Caki2 (cell line): ENCODE measurements around the gene HOXD12. TPM values are rescaled to one million over a fixed set of nuclear protein-coding genes. Genes with fewer than 3 reads are reported as not detected.

Experiments
- DNase-seq: peaks from one replicate; pipeline ENCODE4 v3.0.0-alpha.2; 2015; ENCODE audit warnings: low read depth
- in situ Hi-C: cut with HindIII; loops from 2 replicates; pipeline ENCODE4 v1.10.0; 2016; ENCODE audit warnings: low sequenced_read_pairs, low pct_unique_long_range_greater_than_20kb, mixed read lengths
- total RNA-seq: library from RNA; depleted of rRNA; stranded (reverse); fragments of >200 nt; shearing (Covaris generic); gene quantifications from 2 replicates; pipeline ENCODE4 v1.2.3, GENCODE V29; 2014; ENCODE audit warnings: low replicate concordance; rRNA removed

Gene HOXD12, protein sequence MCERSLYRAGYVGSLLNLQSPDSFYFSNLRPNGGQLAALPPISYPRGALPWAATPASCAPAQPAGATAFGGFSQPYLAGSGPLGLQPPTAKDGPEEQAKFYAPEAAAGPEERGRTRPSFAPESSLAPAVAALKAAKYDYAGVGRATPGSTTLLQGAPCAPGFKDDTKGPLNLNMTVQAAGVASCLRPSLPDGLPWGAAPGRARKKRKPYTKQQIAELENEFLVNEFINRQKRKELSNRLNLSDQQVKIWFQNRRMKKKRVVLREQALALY
- total RNA-seq = not detected in 2 replicates

DNA sequence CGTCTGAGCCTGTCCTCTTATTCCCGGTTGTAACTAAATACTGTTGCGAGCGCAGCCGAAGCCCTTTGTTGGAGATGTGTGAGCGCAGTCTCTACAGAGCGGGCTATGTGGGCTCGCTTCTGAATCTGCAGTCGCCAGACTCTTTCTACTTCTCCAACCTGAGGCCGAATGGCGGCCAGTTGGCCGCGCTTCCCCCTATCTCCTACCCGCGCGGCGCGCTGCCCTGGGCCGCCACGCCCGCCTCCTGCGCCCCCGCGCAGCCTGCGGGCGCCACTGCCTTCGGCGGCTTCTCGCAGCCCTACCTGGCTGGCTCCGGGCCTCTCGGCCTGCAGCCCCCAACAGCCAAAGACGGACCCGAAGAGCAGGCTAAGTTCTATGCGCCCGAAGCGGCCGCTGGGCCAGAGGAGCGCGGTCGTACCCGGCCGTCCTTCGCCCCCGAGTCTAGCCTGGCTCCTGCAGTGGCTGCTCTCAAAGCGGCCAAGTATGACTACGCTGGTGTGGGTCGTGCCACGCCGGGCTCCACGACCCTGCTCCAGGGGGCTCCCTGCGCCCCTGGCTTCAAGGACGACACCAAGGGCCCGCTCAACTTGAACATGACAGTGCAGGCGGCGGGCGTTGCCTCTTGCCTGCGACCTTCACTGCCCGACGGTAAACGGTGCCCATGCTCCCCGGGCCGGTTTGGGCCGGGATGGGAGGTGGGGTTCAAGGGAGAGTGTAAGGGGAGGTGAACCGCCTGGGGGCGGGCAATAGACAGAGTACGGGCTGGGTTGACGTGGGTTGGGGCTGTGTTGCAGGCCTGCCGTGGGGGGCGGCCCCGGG is at the start of gene HOXD12:
Gene HOXD12 (plus strand): TSS at position 68 of the 819 bp plus-strand sequence. CDS start 7 bp downstream, at position 75.
- DNase-seq = no peak
- in situ Hi-C loops = no loop called here

DNA sequence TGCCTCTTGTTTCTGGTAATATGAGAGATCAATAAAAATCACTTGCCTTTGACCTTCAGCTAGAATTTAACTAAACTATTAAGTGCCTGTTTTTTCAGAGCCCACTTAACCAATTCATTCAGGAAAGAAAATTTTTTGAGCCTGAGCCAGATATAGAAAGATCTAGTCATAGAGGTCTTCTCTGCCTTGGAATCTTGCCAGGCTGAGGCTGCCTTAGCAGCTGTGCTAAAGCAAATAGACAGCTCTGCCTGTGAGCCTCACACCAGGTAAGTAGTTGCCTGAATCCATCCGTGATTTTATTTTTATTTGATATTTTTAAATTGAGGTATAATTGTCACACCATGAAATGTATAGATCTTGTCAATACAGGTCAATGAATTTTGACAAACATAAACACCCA is 43.2 kb upstream of the HOXD12 start:
- in situ Hi-C loops = no loop called here
- DNase-seq = no peak

DNA sequence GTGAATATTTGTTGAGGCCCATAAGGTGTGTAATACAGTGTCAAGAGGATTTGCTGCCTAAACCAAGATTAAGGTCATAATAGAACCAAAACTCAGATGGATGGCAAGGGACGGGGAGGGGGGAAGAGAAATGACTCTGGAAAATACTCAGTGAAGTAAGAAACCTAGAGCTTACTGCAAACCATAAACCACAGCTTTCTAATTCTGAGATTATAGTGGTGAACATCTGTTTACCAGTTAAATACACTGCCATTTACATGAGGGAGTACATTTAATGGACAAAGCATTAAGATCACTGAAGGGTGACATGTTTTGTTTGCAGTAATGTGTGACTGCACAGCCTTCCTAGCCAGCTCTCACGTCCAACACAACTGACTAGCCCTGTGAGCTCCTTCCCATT is 35.6 kb upstream of the HOXD12 start:
- in situ Hi-C loops = no loop called here
- peak; percentile 17 for DNase-seq

DNA sequence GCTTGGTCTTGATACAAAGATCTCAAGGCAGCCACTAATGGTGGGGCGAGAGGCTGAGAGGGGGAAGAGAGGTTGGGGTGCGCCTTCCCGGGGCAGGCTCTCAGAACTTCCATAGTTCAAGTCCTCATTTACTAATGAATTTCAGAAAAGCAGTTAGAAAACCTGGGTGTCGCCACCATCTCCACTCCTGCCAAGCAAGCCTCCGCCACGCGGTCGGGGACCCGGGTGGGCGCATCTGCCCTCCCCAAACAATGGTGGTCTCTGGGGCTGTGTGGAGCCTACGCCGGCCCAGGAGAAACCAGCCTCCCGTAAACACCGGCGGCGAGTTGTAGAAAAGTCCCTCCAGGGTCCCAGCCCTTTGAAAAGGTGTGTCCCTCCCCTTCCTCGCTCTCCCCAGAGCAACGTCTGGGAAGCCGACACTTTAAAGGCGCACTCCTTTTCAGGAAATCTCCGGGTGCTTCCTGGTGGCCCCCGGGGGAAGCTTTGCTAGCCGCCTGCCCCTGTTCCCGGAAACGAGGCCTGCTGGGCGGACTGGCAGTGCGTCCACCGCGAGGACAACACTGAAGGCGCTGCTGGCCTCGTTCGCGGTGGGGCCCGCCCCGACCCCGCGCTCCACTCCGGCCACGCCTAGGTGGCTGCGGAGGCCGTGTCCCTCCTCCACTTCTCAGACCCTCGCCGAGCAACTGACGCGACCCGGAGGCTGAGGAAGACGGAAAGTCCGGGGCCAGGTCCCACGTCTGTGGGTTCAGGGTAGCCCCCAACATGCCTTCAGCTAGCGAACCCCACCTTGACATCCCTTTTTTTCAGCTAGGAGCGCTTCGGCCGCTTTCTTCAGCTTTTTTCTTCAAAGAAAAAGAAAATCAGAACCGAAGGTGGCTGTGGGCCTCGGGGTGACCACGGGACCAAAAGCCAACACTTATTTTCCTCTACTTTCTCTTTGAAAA is 32.7 kb upstream of the HOXD12 start:
- no peak for DNase-seq
- in situ Hi-C loops = no loop called here

DNA sequence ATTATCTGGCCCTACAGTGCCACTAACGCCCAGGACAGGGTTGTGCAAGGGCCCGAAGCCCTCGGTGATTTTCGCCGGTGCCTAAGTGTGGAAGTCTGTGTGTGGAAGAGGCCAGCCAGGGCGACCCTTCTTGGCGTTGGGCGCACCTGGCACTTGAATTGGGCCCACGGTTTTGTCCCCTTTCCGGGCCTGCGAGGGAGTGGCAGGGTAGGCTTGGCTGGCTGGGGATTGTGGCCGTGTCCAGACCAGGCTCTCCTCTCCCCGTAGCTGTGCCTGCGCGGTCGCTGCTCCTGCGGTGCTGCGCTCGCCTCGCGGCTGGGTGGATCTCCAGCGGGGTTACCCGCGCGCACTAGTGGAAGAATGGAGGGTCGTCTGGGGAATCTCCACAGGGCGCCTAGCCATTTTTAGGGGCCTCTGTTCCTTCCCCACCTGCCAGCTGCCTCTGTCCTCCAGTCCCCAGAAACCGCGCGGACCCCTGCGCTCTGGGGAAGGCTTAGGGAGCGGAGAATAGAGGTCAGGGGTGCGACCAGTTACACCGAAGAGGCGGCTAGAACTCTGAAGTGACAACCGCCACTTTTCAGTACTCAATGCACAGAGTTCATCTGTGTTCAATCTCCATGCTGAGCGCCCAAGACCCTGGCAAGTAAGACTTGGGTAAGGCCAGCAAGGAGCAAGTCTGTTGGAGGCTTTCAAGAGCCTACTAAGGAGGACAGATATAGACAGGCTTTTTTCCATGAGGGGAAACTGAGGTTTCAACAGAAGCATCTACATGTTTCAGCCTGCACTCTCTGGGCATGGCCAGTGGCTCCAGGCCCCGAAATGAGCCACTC is 31.8 kb upstream of the HOXD12 start:
- DNase-seq = no peak
- in situ Hi-C loops = no loop called here

DNA sequence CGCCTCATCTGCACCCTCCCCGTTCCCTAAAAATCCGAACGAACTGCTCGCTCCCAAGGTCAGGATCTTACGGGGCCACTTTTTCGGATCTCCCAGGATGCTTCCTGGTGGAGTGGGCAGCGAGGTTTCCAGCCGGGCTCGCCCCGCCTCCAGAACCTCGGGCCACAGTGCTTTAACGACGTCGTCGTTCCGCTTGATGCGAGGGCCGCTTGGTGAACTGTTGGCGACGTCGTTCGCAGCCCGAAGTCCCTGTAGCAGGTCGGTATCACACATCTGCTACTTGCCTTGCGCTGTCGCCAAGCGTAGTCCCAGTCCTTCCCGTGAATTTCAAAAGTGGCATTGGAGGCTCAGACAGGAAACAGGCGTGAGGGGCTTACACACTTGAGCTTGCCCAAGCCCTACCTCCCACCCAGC is 31.2 kb upstream of the HOXD12 start:
- DNase-seq = no peak
- in situ Hi-C loops = no loop called here

DNA sequence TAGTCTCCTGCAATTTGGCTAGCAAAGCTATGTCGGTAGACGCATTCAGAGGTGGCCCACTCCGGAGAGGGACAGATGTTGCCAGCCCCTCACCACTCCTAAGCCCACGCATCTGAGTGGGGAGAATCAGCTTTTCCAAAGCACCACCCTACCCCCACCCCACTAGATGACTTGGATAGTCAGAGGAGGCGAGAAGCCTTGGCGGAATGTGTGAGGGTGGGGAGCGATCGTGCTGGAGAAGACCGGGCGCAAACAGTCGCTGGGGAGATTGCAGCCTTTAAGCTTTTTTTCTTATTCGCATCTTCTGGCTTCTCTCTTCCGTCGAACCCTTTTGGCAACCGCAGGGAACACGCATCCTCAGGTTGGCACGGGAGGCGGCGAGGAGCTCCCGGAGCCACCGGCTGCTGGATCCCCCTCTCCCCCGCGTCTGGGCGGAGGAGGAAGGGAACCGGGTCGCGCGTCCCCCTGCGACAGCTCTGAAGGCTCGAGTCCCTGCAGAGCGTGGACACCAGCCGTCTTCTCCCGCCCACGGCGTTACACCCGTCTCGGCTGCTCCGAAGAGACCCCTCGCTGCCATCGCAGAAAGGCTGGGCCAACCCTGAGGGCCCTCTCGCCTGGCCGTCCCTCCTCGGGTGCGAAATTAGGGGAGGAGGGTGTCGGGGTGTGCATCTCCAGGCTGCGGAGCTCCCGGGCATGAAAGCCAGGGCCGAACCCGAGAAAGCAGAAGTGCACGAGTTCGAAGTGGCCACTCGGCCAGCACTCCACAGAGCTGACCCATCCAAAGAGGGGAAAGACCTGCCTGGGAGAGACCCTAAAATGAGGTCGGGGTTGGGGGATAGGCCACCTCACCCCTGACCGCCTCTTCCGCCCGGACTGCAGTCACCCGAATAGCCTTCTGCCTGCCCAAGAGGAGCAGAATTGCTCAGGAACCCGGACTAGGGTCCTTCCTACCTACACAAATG is 28.0 kb upstream of the HOXD12 start:
- no peak for DNase-seq
- in situ Hi-C loops = no loop called here

DNA sequence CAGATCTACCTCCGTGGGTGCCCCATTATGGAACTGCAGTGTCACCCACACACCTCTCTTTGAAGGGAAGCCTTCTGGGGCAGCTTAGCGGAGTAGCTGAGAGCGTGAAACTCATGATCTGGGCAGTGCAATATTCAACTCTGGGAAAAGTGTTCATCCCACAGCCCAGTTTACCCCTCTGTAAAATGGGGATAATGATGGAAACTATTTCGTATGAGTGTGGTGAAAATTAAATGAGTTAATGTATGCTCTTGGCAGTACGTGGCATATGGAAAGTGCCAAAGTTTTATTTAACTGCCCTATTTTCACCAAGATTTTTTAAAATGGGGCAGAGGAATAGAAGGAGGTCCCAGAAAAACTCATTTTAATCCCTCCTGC is 27.3 kb upstream of the HOXD12 start:
- no peak for DNase-seq
- in situ Hi-C loops = no loop called here

DNA sequence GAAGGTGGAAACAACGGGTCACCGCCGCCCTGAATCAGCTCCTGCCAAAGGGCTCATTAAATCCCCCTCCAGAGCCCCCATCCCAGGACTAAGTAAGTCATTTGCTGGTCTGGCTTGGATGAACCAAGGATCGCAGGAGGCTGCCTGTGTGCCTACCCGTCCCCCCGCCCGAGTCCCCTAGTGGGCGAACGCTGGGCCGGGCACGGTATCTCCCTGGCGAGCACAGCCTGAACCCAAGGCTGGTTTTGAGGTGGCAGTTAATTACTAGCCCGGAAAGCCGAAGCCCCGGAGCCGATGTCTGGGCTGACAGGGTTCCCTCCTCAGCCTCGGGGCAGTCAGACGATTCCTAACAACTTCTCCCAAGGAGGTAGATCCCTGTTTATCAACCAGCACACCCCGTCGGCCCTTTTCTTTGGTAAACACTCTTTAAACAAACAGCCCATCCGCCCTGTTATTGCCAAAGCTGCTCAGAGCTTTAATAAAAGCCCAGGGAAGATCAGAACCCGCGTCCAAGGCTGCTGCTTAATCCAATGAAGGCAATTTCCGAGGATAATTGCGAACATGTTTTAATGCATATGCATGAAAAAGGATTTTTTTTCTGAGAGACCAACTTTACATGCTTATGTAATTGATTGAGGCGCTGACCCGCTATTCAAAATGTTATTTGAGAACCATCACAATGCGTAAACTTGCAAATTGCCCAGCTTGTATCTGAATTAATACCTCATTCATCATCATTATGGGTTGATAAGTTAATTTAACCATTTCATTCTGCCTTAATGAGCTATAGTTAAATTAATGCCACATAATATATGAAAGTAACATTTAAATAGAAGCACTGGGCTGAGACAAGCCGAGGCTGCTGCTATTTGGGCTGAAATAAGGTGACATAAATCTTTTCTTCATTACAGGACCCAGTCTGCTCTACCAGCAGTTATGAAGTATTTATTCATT is 26.4 kb upstream of the HOXD12 start:
- no peak for DNase-seq
- in situ Hi-C loops = no loop called here

DNA sequence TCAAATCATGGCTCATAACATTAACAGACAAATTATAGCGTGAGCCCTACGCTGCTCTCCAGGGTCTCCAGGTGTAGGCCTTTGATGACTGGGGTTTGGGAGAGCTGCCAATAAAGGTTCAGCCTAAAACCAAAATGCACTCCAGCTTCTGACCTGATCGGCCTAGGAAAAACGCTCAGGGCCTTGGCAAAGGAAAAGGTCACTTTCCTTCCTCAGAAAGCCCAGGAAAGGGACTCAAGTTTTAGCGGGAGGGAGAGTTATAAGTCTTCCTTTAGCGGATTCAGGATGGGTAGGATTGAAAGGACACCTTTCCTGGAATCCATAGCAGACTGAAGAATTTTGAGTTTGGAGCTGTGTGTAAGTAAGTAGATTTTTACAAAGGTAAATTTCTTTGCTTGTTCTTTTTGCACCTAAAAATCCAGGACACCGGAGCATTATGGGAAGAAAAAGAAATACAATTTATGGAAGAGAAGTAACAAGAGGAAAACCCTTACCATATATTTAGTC is 24.6 kb upstream of the HOXD12 start:
- DNase-seq = no peak
- in situ Hi-C loops = no loop called here

DNA sequence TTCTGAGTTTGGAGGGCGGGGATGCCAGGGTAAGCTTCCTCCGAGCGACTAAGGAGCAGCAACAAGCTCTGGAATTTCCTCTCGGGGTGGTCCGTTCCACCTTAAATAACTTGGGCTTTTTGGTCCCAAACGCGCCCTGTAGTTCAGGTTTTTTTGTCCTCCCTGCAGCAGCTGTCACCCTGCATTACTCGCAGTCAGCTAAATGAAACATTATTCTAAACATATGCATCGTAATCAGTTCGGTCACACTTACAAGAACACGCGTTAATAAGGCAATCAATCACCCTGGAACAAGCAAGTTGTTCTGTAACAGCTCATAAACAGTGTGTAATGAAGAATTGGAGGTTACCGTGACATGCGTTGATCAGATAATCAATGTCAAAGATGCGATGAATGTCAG is 24.1 kb upstream of the HOXD12 start:
- in situ Hi-C loops = no loop called here
- DNase-seq = no peak

DNA sequence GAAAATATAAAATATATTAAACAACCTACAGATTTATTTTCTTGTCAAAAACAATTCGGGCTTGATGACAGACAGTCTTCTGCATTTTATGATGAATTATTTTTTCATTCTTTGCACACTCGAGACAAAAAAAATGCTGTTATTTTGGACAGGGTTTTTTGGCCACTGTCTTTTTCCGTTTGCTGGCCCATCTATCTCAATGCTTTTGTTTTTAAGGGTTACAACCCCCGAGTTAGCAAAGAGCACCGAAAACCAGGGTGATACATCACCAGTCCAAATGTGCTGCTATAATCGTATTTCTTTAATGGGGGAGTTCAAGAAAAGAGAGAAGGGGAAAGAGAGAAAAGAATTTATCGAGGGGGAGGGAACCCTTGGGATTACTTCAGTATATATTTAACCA is 23.5 kb upstream of the HOXD12 start:
- in situ Hi-C loops = no loop called here
- no peak for DNase-seq

DNA sequence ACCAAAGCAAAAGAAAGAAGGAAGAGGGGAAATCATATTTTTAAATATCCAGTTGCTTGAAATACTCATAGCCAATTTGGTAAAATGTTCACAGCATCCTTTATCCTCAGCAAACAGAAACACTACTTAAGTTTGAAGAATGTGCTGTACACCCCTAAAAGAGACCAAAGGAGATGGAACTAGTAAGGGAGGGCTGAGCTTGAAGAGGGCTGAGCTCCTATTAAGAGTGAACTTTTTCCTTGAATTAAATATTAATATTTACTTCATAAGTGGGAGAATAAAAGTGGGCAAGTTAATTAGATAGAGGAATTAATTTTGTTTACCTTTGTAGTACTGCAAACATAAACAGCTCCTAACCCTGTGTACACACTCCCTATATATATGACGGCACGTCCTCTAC is 22.8 kb upstream of the HOXD12 start:
- DNase-seq = no peak
- in situ Hi-C loops = no loop called here

DNA sequence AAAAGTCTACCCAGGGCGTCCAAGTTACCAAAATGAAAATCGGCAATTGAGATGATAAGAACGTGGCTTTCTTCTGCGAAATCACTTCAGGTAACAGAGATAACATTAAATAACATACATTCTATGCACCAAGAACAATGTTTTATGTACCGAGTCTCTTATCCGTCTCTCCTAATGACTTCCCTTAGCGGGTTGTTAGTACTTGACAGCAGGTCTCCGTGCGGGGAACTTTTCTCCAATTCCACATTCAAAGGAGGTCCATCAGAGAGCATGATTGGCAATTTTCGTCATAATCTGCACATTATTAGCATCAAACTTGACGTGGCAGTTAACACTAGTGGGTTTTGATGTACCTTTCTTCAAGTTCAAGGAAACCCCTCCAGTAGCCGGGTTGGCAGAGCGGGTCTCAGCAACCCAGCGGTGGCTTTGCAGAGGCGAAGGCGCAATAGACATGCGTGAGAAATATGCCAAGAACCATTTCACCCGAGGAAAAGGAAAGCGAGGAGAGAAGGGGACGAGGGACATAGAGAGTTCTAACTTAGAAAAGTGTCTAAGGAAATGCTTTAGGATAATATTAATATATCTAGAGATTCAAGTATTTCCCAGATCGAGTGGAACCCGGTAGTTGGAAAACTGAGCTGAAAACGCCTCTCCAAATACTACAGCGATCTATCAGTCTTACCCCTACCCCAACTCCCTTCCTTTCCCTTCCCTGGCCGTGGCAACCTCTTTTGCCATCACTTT is 20.9 kb upstream of the HOXD12 start:
- no peak for DNase-seq

DNA sequence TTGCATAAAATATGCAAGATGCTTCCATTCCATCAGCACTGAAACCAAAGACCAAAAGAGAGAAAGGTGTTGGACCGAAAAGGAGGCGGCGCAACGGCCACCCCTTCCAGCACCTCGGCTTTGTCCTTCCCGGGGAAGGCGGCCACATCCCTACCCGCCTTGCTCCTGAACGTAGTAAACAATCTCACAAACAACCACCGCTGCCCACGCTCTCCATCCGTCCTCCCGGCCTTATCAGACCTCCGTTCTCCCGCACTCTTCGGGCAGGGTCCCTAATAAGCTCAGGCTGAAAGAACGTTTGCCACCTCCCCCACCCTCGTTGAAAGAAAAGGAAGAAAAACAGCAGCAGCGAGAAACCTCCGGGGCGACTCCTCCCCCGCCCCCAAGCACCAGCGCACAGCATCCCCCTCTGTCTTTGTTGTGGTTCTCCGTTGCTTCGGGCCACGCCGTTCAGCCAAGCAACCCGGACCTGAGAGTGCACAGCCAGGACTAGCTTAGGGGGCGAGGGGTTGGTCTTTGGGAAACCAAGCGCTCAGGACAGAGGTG is 20.2 kb upstream of the HOXD12 start:
- in situ Hi-C loops = no loop called here
- DNase-seq = no peak

More for the DNA sequence above, 20.9 kb upstream of the HOXD12 start:
- in situ Hi-C loops = no loop called here
